Bronchial smooth muscle cell (primary cell): ENCODE measurements around the gene NRN1L. TPM values are rescaled to one million over a fixed set of nuclear protein-coding genes. Genes with fewer than 3 reads are reported as not detected.

ENCODE experiments used
- total RNA-seq: library from RNA; depleted of rRNA; stranded (reverse); fragments of >200 nt; gene quantifications from 2 replicates; pipeline ENCODE4 v1.2.1, GENCODE V29; 2014

Gene NRN1L
- 0.16 TPM in 1 of 2 replicates, not detected in the other for total RNA-seq

GRCh38 chr16:67884684-67885083 lies at the start of gene NRN1L:
NRN1L (plus strand) TSS chr16:67884885; CDS start chr16:67884904, 19 bp downstream.

GRCh38 chr16:67841816-67842508 lies 42.7 kb upstream of the NRN1L start, which contains the start of gene THAP11:
THAP11 (plus strand) TSS chr16:67842320; CDS start chr16:67842555, 235 bp downstream.

GRCh38 chr16:67846320-67847063 lies 38.2 kb upstream of the NRN1L start, which contains the start of gene NUTF2:
NUTF2 (plus strand) TSS chr16:67846933; CDS start chr16:67865131, 18,198 bp downstream.

GRCh38 chr16:67847064-67847861 lies 37.4 kb upstream of the NRN1L start, which contains the start of gene CENPT:
CENPT (minus strand) TSS chr16:67847693; CDS start chr16:67833859, 13,834 bp downstream.

GRCh38 chr16:67872631-67873434 lies 11.9 kb upstream of the NRN1L start, which contains the start of gene EDC4:
EDC4 (plus strand) TSS chr16:67873052; CDS start chr16:67873262, 210 bp downstream.

GRCh38 chr16:67892899-67893742 lies 8.4 kb downstream of the NRN1L start, which contains the start of gene PSKH1:
PSKH1 (plus strand) TSS chr16:67893254; CDS start chr16:67908750, 15,496 bp downstream.

GRCh38 chr16:67931712-67932461 lies 47.2 kb downstream of the NRN1L start, which contains the start of gene CTRL:
CTRL (minus strand) TSS chr16:67931862; CDS start chr16:67931852, 10 bp downstream.

Other genes with a start within 250 kb of the NRN1L start
- 0.09 and 0.32 TPM in 2 replicates for gene CARMIL2, start 239.7 kb upstream of the NRN1L start, total RNA-seq
- 9.9 and 10.6 TPM in 2 replicates for gene ACD, start 224.6 kb upstream of the NRN1L start, total RNA-seq
- gene PARD6A, start 223.9 kb upstream of the NRN1L start, total RNA-seq: 0.47 and 0.86 TPM in 2 replicates
- 12.6 and 20.5 TPM in 2 replicates for gene ENKD1, start 218.1 kb upstream of the NRN1L start, total RNA-seq
- gene C16orf86, start 218.1 kb upstream of the NRN1L start, total RNA-seq: 3.3 and 3.9 TPM in 2 replicates
- 12.9 and 16.7 TPM in 2 replicates for gene GFOD2, start 165.6 kb upstream of the NRN1L start, total RNA-seq
- 2.5 and 4.5 TPM in 2 replicates for gene RANBP10, start 78.3 kb upstream of the NRN1L start, total RNA-seq
- 0.95 and 1.5 TPM in 2 replicates for gene TSNAXIP1, start 78.0 kb upstream of the NRN1L start, total RNA-seq
- 27.1 and 51.8 TPM in 2 replicates for gene THAP11, start 42.6 kb upstream of the NRN1L start, total RNA-seq
- gene NUTF2, start 38.0 kb upstream of the NRN1L start, total RNA-seq: 72.5 and 88.2 TPM in 2 replicates
- 21.2 and 22.5 TPM in 2 replicates for gene CENPT, start 37.2 kb upstream of the NRN1L start, total RNA-seq
- 46.3 and 54.4 TPM in 2 replicates for gene EDC4, start 11.8 kb upstream of the NRN1L start, total RNA-seq
- gene PSKH1, start 8.4 kb downstream of the NRN1L start, total RNA-seq: 13.4 and 21.7 TPM in 2 replicates
- 0.63 and 2.3 TPM in 2 replicates for gene CTRL, start 47.0 kb downstream of the NRN1L start, total RNA-seq
- 103 and 111 TPM in 2 replicates for gene PSMB10, start 52.0 kb downstream of the NRN1L start, total RNA-seq
- 5.2 and 6.5 TPM in 2 replicates for gene LCAT, start 59.2 kb downstream of the NRN1L start, total RNA-seq
- 91.3 and 134 TPM in 2 replicates for gene SLC12A4, start 83.8 kb downstream of the NRN1L start, total RNA-seq
- not detected in 2 replicates for gene DPEP3, start 95.6 kb downstream of the NRN1L start, total RNA-seq
- gene DPEP2, start 114.6 kb downstream of the NRN1L start, total RNA-seq: not detected in 2 replicates
- gene DPEP2NB, start 131.0 kb downstream of the NRN1L start, total RNA-seq: not detected in 2 replicates
- 8.5 and 9.1 TPM in 2 replicates for gene DDX28, start 138.3 kb downstream of the NRN1L start, total RNA-seq
- 12.3 and 13.4 TPM in 2 replicates for gene DUS2, start 138.4 kb downstream of the NRN1L start, total RNA-seq
- gene NFATC3, start 200.5 kb downstream of the NRN1L start, total RNA-seq: 5.0 and 6.0 TPM in 2 replicates